NOMO-1 treated with DMSO at 0.1 percent for 48 hours (cell line): ENCODE results near the gene DHRS11.

Experiments
- DNase-seq: peaks from one replicate; lab custom pipeline; 2025; ENCODE audit not compliant: unreplicated experiment; lab: John Stamatoyannopoulos, UW

DHRS11 gene

GRCh38 chr17:36613155-36613554 lies 21.5 kb downstream of the DHRS11 start:
- DNase-seq = no peak

GRCh38 chr17:36614081-36614480 lies 22.4 kb downstream of the DHRS11 start:
- DNase-seq = no peak

GRCh38 chr17:36614933-36615332 lies 23.3 kb downstream of the DHRS11 start:
- DNase-seq = no peak

- DNase-seq = no peak
Observed at GRCh38 chr17:36616061-36617029, 24.7 kb downstream of the DHRS11 start.

GRCh38 chr17:36617773-36618172 lies 26.1 kb downstream of the DHRS11 start:
- no peak for DNase-seq

GRCh38 chr17:36623281-36623680 lies 31.6 kb downstream of the DHRS11 start:
- no peak for DNase-seq

- DNase-seq = no peak
Observed at GRCh38 chr17:36625188-36625587, 33.5 kb downstream of the DHRS11 start.

- DNase-seq = no peak
Observed at GRCh38 chr17:36627101-36627500, 35.4 kb downstream of the DHRS11 start.

GRCh38 chr17:36628576-36628975 lies 36.9 kb downstream of the DHRS11 start:
- no peak for DNase-seq

- peak; percentile 37 for DNase-seq
Observed at GRCh38 chr17:36629252-36629847, 37.7 kb downstream of the DHRS11 start.

GRCh38 chr17:36629970-36630502 lies 38.4 kb downstream of the DHRS11 start:
- DNase-seq = no peak

GRCh38 chr17:36631022-36631421 lies 39.3 kb downstream of the DHRS11 start:
- no peak for DNase-seq

GRCh38 chr17:36632916-36633771 lies 41.5 kb downstream of the DHRS11 start:
- DNase-seq = no peak

- DNase-seq = no peak
Observed at GRCh38 chr17:36640346-36640745, 48.7 kb downstream of the DHRS11 start.

GRCh38 chr17:36640836-36641235 lies 49.2 kb downstream of the DHRS11 start:
- no peak for DNase-seq

- no peak for DNase-seq
Observed at GRCh38 chr17:36641331-36641876, 49.7 kb downstream of the DHRS11 start.

- DNase-seq = no peak
Observed at GRCh38 chr17:36641877-36642845, 50.5 kb downstream of the DHRS11 start.

GRCh38 chr17:36643086-36643685 lies 51.5 kb downstream of the DHRS11 start:
- DNase-seq = no peak

GRCh38 chr17:36645422-36645821 lies 53.7 kb downstream of the DHRS11 start:
- DNase-seq = no peak
